Stimulated activated CD4-positive, alpha-beta T cell treated with anti-CD3 and anti-CD28 coated beads, Interleukin-2, amount 100 ng/mL, for 4 hours (primary cell): ENCODE data around the gene PRPF8.

Experiments used
- DNase-seq: peaks from one replicate; pipeline ENCODE4 v3.0.0-alpha.2; 2020; ENCODE audit warnings: low read depth

PRPF8 gene

DNA sequence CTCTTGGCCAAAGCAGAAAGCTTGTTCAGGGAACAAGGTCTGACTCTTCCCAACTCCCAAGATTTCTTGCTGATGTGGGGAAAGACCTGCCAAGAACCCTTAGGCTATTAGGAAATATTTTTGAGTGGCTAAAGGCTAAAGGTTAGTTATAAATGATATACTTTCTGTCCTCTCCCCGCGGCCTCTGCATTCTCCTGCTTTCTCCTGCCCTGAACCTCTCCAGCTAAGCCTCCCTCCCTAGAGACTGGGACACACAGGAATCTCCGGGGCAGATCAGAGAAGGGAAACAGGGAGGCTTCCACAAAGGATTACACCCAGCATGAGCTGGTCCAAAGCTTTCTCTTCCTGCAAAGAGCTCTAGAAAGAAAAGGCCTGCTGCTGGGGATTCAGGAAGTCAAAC is 58.3 kb downstream of the PRPF8 start:
- DNase-seq = no peak

DNA sequence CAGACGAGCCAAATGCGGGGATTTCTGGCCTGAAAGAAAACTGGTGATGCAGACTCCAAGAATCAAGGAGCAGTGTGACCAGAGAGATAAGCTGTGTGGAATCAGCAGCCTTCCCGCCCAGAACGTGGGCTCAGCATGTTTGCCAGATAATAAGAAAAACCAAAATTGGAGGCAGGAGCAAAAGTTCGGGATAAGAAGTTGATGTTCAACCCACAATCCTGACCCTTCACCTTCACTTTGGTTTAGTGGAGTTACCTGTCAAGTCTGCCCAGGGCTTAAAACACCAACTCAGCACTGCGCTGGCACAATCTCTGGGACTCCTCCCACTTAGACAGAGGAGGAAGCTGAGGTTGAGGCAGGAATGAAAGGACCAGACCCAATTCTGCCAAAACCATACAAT is 59.1 kb downstream of the PRPF8 start:
- no peak for DNase-seq

DNA sequence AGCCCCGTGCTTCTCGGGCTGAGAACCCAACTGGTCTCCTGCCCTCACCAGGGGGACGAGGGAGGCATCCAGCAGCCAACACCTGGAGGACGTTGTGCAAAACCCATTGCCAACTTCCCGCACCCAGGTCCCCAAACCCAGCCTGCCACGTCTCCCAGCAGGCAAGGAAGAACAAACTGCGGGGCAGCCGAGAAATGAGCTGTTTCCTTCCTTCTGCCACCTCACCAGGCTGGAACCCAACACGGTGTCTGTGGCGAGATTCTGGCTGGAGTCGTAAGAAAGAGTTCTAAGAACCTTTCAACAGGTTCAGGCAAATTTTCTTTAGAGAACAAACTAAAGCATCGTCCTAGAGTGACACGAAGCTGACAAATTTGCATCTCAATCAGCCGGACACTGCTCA is 59.6 kb downstream of the PRPF8 start:
- no peak for DNase-seq

DNA sequence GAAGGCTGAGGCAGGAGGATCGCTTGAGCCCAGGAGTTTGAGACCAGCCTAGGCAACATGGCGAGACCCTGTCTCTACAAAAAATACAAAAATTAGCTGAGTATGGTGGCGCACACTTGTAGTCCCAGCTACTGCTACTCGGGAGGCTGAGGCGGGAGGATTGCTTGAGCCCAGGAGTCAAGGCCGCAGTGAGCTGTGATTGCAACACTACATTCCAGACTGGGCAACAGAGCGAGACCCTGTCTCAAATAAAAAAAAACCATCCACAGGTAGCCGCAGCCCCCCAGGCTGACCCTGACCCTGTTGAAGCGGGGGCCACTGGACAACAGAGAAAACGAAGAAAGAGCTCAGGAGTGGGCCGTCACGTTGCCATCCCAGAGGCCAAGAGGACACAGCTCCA is 60.0 kb downstream of the PRPF8 start:
- no peak for DNase-seq

DNA sequence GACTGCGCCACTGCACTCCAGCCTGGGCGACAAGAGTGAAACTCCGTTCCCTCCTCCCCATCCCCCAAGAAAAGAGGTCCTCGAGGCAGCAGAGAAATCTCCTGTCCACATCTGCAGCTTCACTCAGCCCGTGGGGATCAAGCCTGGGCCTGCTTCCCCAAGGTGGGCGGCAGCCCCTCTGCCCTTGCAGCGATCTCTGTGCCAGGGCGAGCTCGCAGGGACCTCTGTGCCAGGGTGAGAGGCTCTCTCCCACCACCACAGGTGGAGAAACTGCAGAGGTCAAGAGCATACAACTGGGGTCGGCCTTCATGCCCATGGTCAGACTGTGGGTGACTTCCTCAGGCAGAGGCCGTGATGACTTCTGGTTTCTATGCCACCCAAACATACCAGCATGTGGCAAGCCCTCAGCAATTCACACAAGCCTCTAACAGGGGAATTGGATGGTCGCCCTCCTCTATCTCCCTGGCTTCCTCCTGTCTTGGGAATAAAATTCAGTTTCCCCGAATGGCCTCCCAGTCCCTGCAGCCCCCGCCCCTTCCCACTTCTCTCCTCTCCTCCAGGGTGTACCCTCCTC is 61.5 kb downstream of the PRPF8 start:
- no peak for DNase-seq

DNA sequence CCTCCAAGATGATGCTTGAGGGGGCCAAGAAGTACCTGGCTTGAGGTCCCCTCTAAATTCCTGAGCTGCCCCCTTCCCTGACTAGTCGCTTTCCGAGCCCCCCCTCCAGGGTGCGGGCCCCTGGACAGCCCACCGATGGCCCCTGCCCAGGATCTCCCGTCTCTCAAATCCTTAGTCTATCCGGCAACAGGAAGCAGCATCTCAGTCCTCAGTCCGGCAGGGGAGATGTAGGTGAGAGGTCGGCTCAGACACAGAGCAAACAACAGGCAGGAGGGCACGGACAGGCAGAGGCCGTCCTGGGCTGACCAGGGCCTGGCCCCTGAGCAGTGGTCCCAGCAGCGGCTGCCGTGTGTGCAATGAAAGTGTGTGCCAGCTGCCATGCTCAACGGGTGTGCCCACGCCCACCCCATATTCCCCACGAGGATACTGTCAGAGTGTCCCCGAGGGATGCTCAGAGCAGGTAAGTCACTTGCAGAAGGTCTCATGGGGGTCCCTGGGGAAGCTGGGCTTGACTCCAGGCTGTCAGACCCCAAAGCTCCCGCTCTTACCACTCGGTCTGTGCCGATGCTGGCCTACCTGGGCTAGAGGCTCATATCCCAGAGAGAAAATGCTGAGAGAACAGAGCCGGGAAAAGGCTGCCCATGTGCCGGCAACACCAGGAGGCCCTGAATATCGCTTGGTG is 63.3 kb downstream of the PRPF8 start:
- no peak for DNase-seq

DNA sequence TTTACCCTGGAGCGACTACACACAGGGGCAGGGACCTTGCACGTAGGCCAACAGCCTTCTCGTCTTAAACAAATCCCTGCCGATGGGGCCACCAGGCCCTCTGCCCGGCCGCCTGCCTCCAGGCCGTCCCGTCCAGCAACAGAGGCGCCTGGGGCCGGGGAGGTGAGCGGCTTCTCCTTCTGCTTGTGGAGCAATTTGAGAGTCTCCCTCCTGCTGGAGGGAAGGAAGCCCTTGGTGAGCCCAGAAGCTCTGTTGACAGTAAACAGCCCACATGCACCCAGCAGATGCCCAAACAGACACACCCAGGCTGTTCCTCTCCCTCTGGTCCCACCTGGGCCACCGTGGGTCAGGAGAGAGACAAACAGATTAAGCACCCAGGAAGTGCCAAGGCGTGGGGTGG is 64.2 kb downstream of the PRPF8 start:
- DNase-seq = no peak

DNA sequence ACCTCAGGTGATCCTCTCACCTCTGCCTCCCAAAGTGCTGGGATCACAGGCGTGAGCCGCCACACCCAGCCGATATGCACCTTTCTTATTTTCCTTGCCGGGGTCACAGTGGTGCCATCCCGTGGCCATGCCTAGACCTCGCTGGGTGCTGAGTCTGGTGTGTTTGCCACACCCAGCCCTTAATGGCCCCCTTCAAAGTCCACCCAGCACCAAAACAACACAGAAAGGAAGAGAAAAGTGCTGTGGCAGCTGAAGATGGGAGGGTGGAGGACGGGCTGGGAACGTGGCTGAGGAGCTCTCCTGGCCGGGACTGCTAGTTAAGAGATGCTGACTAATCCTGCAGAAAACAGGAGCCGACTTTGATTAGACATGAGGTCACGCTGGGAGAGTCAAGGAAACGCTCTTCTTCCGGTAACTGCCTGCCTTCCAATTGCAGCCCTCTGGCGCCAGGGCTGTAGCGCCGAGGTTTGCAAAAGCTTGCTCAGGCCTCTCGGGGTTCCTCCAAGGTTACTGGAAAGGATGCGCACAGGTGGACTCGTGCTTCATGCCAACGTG is 67.0 kb downstream of the PRPF8 start:
- no peak for DNase-seq

DNA sequence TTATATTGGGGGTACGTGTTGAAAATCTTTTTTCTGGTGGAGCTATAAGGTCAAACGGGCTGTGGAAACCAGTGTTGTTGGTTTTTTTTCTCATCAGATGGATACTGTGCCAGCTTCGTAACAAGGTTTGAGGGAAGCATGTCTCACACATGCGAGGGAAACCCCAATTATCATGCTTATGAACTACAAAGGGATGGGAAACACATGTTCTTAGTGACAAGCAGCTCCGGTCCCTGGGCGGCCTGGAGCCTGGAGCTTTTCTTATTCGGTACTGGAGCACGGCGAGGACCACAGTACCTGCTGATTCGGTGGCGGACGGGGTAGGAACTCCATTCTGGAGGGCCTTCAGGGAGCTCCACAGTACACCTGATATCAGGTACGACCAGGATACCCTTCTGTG is 68.6 kb downstream of the PRPF8 start:
- no peak for DNase-seq

DNA sequence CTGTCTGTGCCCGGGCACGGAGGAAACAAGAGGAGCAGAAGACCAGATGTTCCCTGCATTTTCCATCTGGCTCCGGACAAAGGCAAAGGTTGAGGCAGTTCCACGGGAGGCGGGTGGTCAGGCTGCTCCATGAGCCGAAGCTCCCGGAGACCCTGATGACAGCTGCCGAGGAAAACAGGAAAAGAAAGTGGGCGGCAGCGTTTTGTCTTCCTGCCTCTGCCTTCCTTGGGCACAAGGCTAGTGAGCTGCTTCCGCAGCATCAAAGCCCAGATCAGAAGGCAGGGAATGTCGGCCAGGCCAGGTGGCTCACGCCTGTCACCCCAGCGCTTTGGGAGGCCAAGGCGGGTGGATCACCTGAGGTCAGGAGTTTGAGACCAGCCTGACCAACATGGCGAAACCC is 72.3 kb downstream of the PRPF8 start:
- DNase-seq = no peak

DNA sequence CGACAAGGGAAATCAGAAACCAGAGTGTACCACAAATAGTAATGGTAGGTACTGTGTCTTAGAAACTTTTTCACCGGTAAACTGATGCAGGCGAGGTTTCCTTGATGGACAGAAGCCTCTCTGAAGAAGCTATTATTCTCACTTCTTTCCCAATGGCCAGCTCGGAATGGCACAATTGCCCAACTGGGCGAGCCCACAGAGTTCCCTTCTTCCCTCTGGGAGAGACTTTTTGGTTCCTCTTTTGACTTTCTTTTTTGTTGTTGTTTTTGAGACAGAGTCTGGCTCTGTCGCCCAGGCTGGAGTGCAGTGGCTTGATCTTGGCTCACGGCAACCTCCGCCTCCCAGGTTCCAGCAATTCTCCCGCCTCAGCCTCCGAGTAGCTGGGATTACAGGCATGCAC is 73.0 kb downstream of the PRPF8 start:
- no peak for DNase-seq

DNA sequence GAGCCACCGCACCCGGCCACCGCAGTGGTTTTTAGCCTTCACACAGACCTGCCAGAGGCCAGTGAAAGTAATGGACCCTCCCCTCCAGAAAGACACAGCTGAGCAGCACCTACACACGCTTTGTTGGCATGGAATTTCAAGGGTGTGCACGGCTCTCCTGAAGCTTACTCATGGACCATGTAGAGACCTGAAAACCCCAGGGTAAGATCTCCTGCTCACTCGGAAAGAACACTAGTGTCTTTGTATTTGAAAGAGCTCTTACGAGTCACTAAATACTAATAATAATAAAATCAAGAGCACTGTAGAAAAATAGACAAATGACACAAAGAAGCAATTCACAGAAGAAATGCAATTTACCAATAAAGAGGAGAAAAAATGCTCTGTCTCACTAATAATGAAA is 76.0 kb downstream of the PRPF8 start:
- no peak for DNase-seq

DNA sequence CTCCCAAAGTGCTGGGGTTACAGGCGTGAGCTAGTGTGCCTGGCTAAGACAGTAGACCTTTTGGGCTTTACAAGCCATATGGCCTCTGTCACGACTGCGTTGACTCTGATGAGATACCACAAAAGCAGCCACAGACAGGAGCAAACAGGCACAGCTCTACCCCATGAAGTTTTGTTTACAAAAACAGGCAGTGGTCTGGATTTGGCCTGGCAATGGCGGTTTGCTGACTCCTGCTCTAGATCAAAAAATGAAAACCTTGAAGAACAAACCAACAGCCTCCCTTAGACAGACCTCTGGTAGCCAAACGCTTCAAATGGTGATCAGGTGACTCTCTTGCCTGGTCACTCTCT is 76.7 kb downstream of the PRPF8 start:
- no peak for DNase-seq

DNA sequence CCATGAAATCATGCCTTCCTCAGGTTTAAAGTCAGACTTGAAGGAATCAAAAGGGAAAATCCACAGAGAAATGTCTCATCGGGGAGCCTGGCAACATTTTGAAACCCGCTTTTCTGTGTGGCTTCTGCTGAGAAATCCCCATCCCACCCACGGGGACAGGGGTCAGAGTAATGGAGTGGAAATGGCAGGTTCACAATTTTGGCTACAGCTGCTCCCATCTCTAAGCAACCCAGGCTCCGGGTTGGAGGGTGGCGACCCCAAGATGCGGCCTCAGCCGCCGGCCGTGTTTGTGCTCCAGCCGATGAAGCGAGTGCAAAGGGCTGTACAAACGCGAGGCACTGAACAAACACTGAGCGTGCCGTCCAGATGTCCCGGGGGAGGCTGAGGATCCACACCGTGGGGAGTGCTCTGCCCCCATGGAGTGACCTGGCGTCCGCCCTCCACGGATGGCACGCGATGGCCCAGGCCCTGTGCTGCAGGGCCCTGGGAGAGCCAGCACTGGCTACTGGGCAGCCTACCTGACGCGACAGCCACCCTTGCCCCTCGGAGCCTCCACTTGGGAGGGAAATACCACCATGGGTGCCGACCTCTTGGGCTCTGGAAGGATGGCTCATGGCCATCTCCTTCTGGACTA is 78.2 kb downstream of the PRPF8 start:
- DNase-seq = no peak

DNA sequence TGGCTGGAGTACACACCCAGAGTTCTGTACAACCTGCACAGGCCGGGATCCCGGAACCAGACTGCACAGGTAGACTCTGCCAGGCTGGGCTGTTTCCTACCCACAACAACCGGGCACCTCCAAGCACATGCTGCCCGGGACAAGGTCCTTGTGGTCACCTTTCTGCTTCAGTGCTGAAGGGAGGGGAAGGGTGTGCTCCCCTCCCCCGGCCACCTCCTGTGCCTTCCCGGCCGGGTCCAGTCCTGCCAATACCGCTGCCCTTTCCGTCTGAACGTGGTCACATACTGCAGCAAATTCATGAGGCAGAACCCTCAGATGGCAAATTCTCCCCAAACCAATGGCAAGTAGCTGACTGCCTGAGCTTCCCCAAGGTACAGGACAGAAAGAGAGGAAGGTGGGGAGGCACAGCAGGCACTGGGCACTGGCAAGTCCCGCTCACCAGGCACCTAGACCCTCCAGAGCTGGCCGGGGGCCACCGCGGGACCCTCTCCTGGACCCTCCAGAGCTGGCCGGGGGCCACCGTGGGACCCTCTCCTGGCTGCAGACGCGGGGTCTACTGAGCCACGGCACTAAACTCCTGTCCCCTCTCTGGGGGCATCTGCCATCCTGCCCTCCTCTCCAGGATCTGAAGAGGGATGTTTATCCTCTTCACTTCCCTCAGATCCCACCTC is 78.9 kb downstream of the PRPF8 start:
- DNase-seq = no peak

DNA sequence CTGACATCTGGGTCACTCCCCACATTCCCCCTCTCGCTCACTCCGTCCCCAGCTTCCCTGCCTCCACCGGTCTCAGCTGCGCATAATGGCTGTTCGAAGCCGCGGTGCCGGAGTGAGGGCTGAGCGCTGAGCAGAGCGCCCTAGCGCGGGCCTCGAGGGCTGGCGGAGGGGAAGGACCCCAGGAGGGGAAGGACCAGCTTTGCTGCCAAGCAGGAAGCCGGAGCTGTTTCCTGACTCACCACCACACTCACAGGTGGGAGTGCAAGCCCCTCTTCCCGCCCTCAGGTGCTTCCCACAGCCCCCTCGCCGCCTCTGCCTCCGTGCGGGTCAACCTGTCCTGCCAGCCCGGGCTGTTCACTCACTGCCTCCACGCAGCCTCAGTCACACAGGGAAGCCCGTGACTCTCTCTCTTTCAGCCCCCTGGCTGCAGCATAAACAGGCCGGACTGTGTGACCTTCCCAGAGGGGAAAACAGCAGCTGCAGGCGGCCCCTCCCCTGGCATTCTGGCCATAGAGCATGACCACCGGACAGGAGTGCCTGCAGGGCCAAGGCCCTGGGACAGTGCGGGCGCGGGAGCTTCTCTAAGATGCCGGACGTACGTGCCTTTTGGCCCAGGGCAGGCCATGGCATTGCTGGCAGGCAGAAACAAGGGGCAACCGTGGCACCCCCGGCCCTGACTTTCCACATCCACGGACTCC is 79.7 kb downstream of the PRPF8 start:
- DNase-seq = no peak

DNA sequence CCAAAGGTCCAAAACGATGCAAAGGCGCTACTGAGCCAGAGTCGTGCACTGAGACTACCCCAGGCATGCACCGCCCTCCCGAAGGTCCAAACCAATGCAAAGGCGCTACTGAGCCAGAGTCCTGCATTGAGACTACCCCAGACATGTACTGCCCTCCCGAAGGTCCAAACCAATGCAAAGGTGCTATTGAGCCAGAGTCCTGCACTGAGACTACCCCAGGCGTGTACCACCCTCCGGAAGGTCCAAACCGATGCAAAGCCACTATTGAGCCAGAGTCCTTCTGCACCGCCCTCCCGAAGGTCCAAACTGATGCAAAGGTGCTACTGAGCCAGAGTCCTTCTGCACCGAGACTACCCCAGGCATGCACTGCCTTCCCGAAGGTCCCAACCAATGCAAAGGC is 83.1 kb downstream of the PRPF8 start:
- no peak for DNase-seq
